ENCODE data around the gene STAT6.

The STAT6 gene

GRCh38 chr12:57111031-57111734 lies at the start of gene STAT6:
TSS of gene STAT6 (minus strand) at chr12:57111362. CDS start at chr12:57108278, 3,084 bp downstream.
- no peak for TF ChIP-seq CTCF (IDR thresholded peaks at IDR 0.05; ENCODE audit: low read depth, low read length, missing control alignments)
- DNase-seq (ENCODE audit: low read depth), result peak; percentile 75
- H3K4me3 ChIP-seq (ENCODE audit: low read depth, low read length), result peak within 1 kb of the TSS; percentile 98

GRCh38 chr12:57160741-57161140 lies 49.6 kb upstream of the STAT6 start:
- no peak for TF ChIP-seq CTCF (IDR thresholded peaks at IDR 0.05; ENCODE audit: low read depth, low read length, missing control alignments)
- no peak overlapping the region for H3K4me3 ChIP-seq (ENCODE audit: low read depth, low read length)
- no peak for DNase-seq (ENCODE audit: low read depth)

GRCh38 chr12:57160040-57160439 lies 48.9 kb upstream of the STAT6 start:
- no peak for TF ChIP-seq CTCF (IDR thresholded peaks at IDR 0.05; ENCODE audit: low read depth, low read length, missing control alignments)
- DNase-seq (ENCODE audit: low read depth), result no peak
- H3K4me3 ChIP-seq (ENCODE audit: low read depth, low read length), result no peak overlapping the region

GRCh38 chr12:57159311-57159710 lies 48.1 kb upstream of the STAT6 start:
- H3K4me3 ChIP-seq (ENCODE audit: low read depth, low read length), result no peak overlapping the region
- no peak for DNase-seq (ENCODE audit: low read depth)
- TF ChIP-seq CTCF (IDR thresholded peaks at IDR 0.05; ENCODE audit: low read depth, low read length, missing control alignments), result no peak

GRCh38 chr12:57158665-57159064 lies 47.5 kb upstream of the STAT6 start:
- no peak for DNase-seq (ENCODE audit: low read depth)
- TF ChIP-seq CTCF (IDR thresholded peaks at IDR 0.05; ENCODE audit: low read depth, low read length, missing control alignments), result no peak
- no peak overlapping the region for H3K4me3 ChIP-seq (ENCODE audit: low read depth, low read length)

- no peak for DNase-seq (ENCODE audit: low read depth)
- no peak overlapping the region for H3K4me3 ChIP-seq (ENCODE audit: low read depth, low read length)
- TF ChIP-seq CTCF (IDR thresholded peaks at IDR 0.05; ENCODE audit: low read depth, low read length, missing control alignments), result no peak
These were observed 47.0 kb upstream of the STAT6 start for GRCh38 chr12:57158186-57158585.

GRCh38 chr12:57157588-57158173 lies 46.5 kb upstream of the STAT6 start:
- no peak for DNase-seq (ENCODE audit: low read depth)
- no peak for TF ChIP-seq CTCF (IDR thresholded peaks at IDR 0.05; ENCODE audit: low read depth, low read length, missing control alignments)
- no peak overlapping the region for H3K4me3 ChIP-seq (ENCODE audit: low read depth, low read length)
